ENCODE data around the gene UNG. TPM values are rescaled to one million over a fixed set of nuclear protein-coding genes. Genes with fewer than 3 reads are reported as not detected.

UNG gene
- total and polyA plus RNA-seq, 9 of the 15 experiments (the other 6 are each of a cell fraction or from before 2014, with no cell fraction given) = 8.4 to 59.8 (median 41.0) TPM

- peaks cover 89% of the 10 kb centered on the region; the same call in 2 of the 3 replicates for H3K36me3 ChIP-seq (ENCODE audit: control insufficient read depth, insufficient read depth, low read length)
- no peak for TF ChIP-seq SIN3B (IDR thresholded peaks at IDR 0.05; ENCODE audit: low read depth)
- TF ChIP-seq ZNF184 (CRISPR knock-in tag; IDR thresholded peaks at IDR 0.05) = no peak
- no peak for TF ChIP-seq CBX2 (IDR thresholded peaks at IDR 0.05; ENCODE audit: insufficient read depth, low read length, poor library complexity, severe bottlenecking)
- no peak for TF ChIP-seq ZNF282 (CRISPR knock-in tag; IDR thresholded peaks at IDR 0.05)
- no peak for TF ChIP-seq TSHZ1 (CRISPR knock-in tag; IDR thresholded peaks at IDR 0.05)
- no peak for TF ChIP-seq PCBP1 (IDR thresholded peaks at IDR 0.05; ENCODE audit: low read depth, low read length, poor library complexity, severe bottlenecking)
- TF ChIP-seq ZNF696 (CRISPR knock-in tag; conservative IDR thresholded peaks at IDR 0.05) = no peak
- TF ChIP-seq NCOA4 (IDR thresholded peaks at IDR 0.05; ENCODE audit: partially characterized antibody) = no peak
- TF ChIP-seq ZMIZ1 (IDR thresholded peaks at IDR 0.05; ENCODE audit: low read depth in 2 of 2, low read length in 2 of 2) = no peak
- TF ChIP-seq ZNF445 (CRISPR knock-in tag; IDR thresholded peaks at IDR 0.05; ENCODE audit: low read depth) = no peak
- TF ChIP-seq THAP7 (CRISPR knock-in tag; IDR thresholded peaks at IDR 0.05) = no peak
Measured at GRCh38 chr12:109105176-109105575, 7.8 kb downstream of the UNG start.

More at GRCh38 chr12:109105176-109105575, 7.8 kb downstream of the UNG start:
- Histone ChIP-seq H3K27ac (ENCODE audit: extremely low read depth, low read depth, low read length) (no peak overlapping the region), H3K4me1 (replicated peaks in 1 of 2; ENCODE audit: control insufficient read depth in 2 of 2, insufficient read depth in 2 of 2, low read length in 2 of 2) (peaks cover 0 to 3% of the 10 kb centered on the region in 2 experiments; a peak in 3 of 5 replicates), H3K9me1 (ENCODE audit: control insufficient read depth, insufficient read depth, low read length) (no peaks in the 10 kb centered on the region), H3K9me3 (replicated peaks; ENCODE audit: control insufficient read depth, insufficient read depth, low read depth, low read length) (no peaks in the 10 kb centered on the region), H3K27me3 (ENCODE audit: control insufficient read depth in 2 of 2, insufficient read depth in 2 of 2, low read length in 2 of 2) (no peaks in the 10 kb centered on the region), H3K4me3 (no peak overlapping the region), H4K20me1 (replicated peaks; ENCODE audit: control insufficient read depth, insufficient read depth, low read length) (no peaks in the 10 kb centered on the region), H3K4me2 (ENCODE audit: insufficient read depth, low read length) (no peak overlapping the region), H3K9ac (ENCODE audit: insufficient read depth in 1 of 2, low read depth in 2 of 2, low read length in 2 of 2) (no peak overlapping the region), H3K79me2 (ENCODE audit: control insufficient read depth, insufficient read depth, low read length) (no peaks in the 10 kb centered on the region), H2AFZ (ENCODE audit: low read depth, low read length) (no peak overlapping the region)
- no peak for ATAC-seq
- FAIRE-seq = no peak
- WGBS (ENCODE audit: insufficient coverage, low coverage, missing lambda C conversion rate) = 92% methylated on average over 5 of the region's 5 CpGs
- POLR2A ChIA-PET = no interaction called here
- in situ Hi-C loops (cut with MboI) (no loop called here), intact Hi-C loops (cut with micrococcal nuclease) (no loop called here)
- BruUV-seq (replicated peaks) = no TSS peak
- no peak for DNase-seq (ENCODE audit: extremely low read depth in 1 of 4, low spot score in 3 of 4)
- CTCF ChIA-PET (ENCODE audit: low intra/inter-chr PET ratio) = no interaction called here

All from K562 (cell line).